ENCODE results near the gene INSR. TPM values are rescaled to one million over a fixed set of nuclear protein-coding genes. Genes with fewer than 3 reads are reported as not detected.

The INSR gene
- polyA plus RNA-seq, 2 of the 4 experiments (the other 2 are of a cell fraction), result 1.8 to 3.3 TPM

DNA sequence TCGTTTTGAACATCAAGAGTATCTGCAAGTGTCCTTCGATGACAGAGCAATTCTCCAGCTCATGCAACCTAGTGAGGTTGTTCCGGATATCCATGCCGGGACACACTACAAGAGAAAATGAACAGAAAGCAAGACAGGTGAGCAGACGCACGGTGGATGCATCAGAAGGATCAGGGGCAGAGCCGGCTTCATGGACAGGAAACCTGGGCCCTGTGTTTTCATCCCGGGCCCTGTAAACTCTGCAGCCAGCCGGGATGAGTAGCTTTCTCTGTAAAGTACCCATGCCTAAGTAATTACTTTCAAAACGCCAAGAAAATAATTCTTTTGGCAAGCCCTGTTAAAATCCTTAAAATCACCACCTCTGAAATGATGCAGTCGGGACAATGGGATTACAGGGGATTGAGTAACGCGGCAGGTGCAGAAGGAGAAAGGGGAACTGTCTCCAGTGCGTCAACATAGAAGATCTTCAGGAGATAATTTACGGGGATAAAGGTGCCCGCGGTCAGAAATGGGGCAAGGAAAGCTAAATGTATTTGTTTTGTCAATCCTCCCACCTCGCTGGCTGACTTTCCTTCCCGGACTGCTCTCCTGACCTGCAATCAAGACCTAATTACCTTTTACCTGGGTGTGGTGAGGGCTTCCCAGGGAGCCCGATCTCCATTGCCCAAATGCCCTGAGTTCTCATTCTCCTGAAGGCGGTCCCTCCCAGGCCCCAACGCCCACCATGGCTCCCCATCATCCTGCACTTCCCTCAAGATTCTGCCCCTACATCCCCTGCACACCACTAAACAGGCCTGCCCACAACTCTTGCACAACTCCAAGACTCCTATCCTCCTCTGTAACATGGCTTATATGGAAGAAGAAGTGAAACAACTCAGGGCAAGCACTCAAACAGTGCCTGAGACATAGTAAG, 26.2 kb downstream of the INSR start:
- no peak overlapping the region for H3K4me2 ChIP-seq
- no peaks in the 10 kb centered on the region for H3K4me1 ChIP-seq
- TF ChIP-seq HOXB13 (CRISPR knock-in tag; IDR thresholded peaks at IDR 0.05; ENCODE audit: low read depth) (no peak), FOXS1 (CRISPR knock-in tag; IDR thresholded peaks at IDR 0.05) (no peak), KDM1A (IDR thresholded peaks at IDR 0.05; ENCODE audit: low read depth) (no peak), SMC3 (IDR thresholded peaks at IDR 0.05) (no peak), CEBPB (IDR thresholded peaks at IDR 0.05) (no peak), CBX8 (IDR thresholded peaks at IDR 0.05) (no peak), PHF8 (IDR thresholded peaks at IDR 0.05; ENCODE audit: borderline replicate concordance, low read depth) (no peak), NFE2L2 (conservative IDR thresholded peaks at IDR 0.05; ENCODE audit: low read length) (no peak), MAZ (IDR thresholded peaks at IDR 0.05; ENCODE audit: borderline replicate concordance, low read depth, low read length) (no peak), FOSB (CRISPR knock-in tag; IDR thresholded peaks at IDR 0.05) (no peak), POLR2AphosphoS2 (conservative IDR thresholded peaks at IDR 0.05; ENCODE audit: low read length) (no peak), CHD2 (IDR thresholded peaks at IDR 0.05; ENCODE audit: low read length, partially characterized antibody) (no peak)
- TF ChIP-seq, protein P1, sequence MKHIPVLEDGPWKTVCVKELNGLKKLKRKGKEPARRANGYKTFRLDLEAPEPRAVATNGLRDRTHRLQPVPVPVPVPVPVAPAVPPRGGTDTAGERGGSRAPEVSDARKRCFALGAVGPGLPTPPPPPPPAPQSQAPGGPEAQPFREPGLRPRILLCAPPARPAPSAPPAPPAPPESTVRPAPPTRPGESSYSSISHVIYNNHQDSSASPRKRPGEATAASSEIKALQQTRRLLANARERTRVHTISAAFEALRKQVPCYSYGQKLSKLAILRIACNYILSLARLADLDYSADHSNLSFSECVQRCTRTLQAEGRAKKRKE (CRISPR knock-in tag; IDR thresholded peaks at IDR 0.05; ENCODE audit: low read depth), result no peak
- H3K27ac ChIP-seq, result no peak overlapping the region
- ChIA-PET CTCF (interaction anchor here (1.2 kb wide), 1 partner anchor 74 kb away, joined by 3 read pairs; no protein-coding TSS in a partner anchor), POLR2A (no interaction called here)
- no peaks in the 10 kb centered on the region for H3K9me3 ChIP-seq
- no peak for FAIRE-seq
- WGBS (ENCODE audit: missing lambda C conversion rate), result 79% methylated on average over 22 of the region's 22 CpGs
- ATAC-seq, result no peak
- H3K4me3 ChIP-seq, result no peak overlapping the region
- DNase-seq (ENCODE audit: low read depth in 1 of 2, low spot score in 1 of 2), result no peak

DNA sequence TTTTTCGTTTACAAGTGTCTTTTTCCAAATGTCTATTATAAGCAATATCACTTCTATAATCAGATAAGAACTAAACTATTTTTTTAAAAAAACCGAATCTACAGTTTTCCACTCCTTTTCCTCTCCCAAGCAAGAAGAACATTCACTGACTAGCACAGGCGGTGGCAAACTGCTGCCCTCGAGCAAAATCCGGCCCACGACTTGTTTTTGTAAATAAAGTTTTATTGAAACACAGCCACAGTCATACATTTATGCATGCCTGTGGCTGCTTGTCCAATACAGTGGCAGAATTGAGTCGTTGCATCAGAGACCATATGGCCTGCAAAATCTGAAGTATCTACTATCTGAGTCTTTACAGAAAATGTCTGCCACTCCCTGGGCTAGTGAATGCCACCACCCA, 27.4 kb downstream of the INSR start:
- 81% methylated on average over 7 of the region's 7 CpGs for WGBS (ENCODE audit: missing lambda C conversion rate)
- CTCF ChIA-PET, result no interaction called here
- Histone ChIP-seq H3K4me1 (no peaks in the 10 kb centered on the region), H3K4me2 (no peak overlapping the region), H3K4me3 (no peak overlapping the region), H3K9me3 (no peaks in the 10 kb centered on the region), H3K27ac (no peak overlapping the region)
- POLR2A ChIA-PET, result no interaction called here
- FAIRE-seq (no peak), ATAC-seq (no peak), DNase-seq (ENCODE audit: low read depth in 1 of 2, low spot score in 1 of 2) (no peak)
- TF ChIP-seq, protein P2, sequence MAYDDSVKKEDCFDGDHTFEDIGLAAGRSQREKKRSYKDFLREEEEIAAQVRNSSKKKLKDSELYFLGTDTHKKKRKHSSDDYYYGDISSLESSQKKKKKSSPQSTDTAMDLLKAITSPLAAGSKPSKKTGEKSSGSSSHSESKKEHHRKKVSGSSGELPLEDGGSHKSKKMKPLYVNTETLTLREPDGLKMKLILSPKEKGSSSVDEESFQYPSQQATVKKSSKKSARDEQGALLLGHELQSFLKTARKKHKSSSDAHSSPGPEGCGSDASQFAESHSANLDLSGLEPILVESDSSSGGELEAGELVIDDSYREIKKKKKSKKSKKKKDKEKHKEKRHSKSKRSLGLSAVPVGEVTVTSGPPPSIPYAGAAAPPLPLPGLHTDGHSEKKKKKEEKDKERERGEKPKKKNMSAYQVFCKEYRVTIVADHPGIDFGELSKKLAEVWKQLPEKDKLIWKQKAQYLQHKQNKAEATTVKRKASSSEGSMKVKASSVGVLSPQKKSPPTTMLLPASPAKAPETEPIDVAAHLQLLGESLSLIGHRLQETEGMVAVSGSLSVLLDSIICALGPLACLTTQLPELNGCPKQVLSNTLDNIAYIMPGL (CRISPR knock-in tag; IDR thresholded peaks at IDR 0.05; ENCODE audit: borderline replicate concordance), result no peak
- TF ChIP-seq NPAS2 (CRISPR knock-in tag; IDR thresholded peaks at IDR 0.05; ENCODE audit: borderline replicate concordance) (no peak), CEBPB (IDR thresholded peaks at IDR 0.05) (no peak), FOXS1 (CRISPR knock-in tag; IDR thresholded peaks at IDR 0.05) (no peak), NR3C1 (IDR thresholded peaks at IDR 0.05) (no peak), TFCP2L1 (CRISPR knock-in tag; IDR thresholded peaks at IDR 0.05) (no peak), FOSB (CRISPR knock-in tag; IDR thresholded peaks at IDR 0.05) (no peak), BHLHE40 (IDR thresholded peaks at IDR 0.05; ENCODE audit: low read depth, low read length) (no peak), JUN (IDR thresholded peaks at IDR 0.05) (no peak), PHF8 (IDR thresholded peaks at IDR 0.05; ENCODE audit: borderline replicate concordance, low read depth) (no peak)
- TF ChIP-seq, protein P3, sequence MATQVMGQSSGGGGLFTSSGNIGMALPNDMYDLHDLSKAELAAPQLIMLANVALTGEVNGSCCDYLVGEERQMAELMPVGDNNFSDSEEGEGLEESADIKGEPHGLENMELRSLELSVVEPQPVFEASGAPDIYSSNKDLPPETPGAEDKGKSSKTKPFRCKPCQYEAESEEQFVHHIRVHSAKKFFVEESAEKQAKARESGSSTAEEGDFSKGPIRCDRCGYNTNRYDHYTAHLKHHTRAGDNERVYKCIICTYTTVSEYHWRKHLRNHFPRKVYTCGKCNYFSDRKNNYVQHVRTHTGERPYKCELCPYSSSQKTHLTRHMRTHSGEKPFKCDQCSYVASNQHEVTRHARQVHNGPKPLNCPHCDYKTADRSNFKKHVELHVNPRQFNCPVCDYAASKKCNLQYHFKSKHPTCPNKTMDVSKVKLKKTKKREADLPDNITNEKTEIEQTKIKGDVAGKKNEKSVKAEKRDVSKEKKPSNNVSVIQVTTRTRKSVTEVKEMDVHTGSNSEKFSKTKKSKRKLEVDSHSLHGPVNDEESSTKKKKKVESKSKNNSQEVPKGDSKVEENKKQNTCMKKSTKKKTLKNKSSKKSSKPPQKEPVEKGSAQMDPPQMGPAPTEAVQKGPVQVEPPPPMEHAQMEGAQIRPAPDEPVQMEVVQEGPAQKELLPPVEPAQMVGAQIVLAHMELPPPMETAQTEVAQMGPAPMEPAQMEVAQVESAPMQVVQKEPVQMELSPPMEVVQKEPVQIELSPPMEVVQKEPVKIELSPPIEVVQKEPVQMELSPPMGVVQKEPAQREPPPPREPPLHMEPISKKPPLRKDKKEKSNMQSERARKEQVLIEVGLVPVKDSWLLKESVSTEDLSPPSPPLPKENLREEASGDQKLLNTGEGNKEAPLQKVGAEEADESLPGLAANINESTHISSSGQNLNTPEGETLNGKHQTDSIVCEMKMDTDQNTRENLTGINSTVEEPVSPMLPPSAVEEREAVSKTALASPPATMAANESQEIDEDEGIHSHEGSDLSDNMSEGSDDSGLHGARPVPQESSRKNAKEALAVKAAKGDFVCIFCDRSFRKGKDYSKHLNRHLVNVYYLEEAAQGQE (IDR thresholded peaks at IDR 0.05), result no peak
- TF ChIP-seq, protein P4, sequence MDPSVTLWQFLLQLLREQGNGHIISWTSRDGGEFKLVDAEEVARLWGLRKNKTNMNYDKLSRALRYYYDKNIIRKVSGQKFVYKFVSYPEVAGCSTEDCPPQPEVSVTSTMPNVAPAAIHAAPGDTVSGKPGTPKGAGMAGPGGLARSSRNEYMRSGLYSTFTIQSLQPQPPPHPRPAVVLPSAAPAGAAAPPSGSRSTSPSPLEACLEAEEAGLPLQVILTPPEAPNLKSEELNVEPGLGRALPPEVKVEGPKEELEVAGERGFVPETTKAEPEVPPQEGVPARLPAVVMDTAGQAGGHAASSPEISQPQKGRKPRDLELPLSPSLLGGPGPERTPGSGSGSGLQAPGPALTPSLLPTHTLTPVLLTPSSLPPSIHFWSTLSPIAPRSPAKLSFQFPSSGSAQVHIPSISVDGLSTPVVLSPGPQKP (IDR thresholded peaks at IDR 0.05; ENCODE audit: low read depth, low read length), result no peak
- TF ChIP-seq, protein P5, sequence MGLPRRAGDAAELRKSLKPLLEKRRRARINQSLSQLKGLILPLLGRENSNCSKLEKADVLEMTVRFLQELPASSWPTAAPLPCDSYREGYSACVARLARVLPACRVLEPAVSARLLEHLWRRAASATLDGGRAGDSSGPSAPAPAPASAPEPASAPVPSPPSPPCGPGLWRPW (IDR thresholded peaks at IDR 0.05), result no peak
- TF ChIP-seq, protein P6, sequence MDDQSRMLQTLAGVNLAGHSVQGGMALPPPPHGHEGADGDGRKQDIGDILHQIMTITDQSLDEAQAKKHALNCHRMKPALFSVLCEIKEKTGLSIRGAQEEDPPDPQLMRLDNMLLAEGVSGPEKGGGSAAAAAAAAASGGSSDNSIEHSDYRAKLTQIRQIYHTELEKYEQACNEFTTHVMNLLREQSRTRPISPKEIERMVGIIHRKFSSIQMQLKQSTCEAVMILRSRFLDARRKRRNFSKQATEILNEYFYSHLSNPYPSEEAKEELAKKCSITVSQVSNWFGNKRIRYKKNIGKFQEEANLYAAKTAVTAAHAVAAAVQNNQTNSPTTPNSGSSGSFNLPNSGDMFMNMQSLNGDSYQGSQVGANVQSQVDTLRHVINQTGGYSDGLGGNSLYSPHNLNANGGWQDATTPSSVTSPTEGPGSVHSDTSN (IDR thresholded peaks at IDR 0.05), result no peak

Measured in A549 (cell line).